Measurements from ENCODE around the gene TMEM161A. TPM values are rescaled to one million over a fixed set of nuclear protein-coding genes. Genes with fewer than 3 reads are reported as not detected.

The TMEM161A gene
- polyA plus RNA-seq, 3 donors = 14.3 to 22.5 (median 15.3) TPM

DNA sequence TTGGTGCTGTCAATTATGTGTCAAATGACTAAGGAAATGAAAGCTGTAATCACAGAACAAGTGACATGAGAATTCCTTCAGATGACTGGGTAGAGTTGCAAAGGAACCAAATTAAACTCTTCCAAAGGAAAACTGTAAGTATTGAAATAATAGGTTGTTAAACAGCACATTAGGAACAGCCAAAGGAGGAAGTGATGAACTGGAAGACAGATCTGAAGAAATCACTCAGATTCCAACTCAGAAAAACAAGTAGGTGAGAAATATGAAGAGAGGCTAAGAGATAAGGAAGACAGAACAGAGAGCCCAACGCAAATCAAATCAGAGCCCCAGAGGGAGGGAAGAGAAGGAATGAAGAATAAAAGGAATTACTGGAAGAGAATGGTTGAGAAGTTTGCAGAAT, 15.4 kb downstream of the TMEM161A start:
- H3K36me3 ChIP-seq (replicated peaks in 1 of 2; ENCODE audit: control insufficient read depth in 1 of 2, insufficient read depth in 2 of 2, low read length in 2 of 2) = peaks cover 0 to 5% of the 10 kb centered on the region in 2 donors
- H3K4me2 ChIP-seq (replicated peaks; ENCODE audit: extremely low read depth, low read length, poor library complexity, severe bottlenecking) = no peak overlapping the region
- no peak overlapping the region for H3K4me3 ChIP-seq (replicated peaks in 1 of 3; ENCODE audit: low read depth in 2 of 3, low read length in 3 of 3)
- no peak for DNase-seq
- H3K36me3 Mint-ChIP-seq = peaks cover 18 to 27% of the 10 kb centered on the region in 2 donors
- intact Hi-C loops (cut with micrococcal nuclease) = no loop called here
- no CpG with 5 or more reads among the region's 1 CpG for WGBS (ENCODE audit: insufficient coverage)
- H3K4me1 Mint-ChIP-seq = peaks cover 1% of the 10 kb centered on the region
- no peaks in the 10 kb centered on the region for H3K4me1 ChIP-seq (ENCODE audit: control insufficient read depth in 1 of 2, insufficient read depth in 2 of 2, low read length in 2 of 2)
- no peak for TF ChIP-seq CTCF (IDR thresholded peaks at IDR 0.05)
- no peak overlapping the region for H3K4me3 Mint-ChIP-seq
- peaks cover 0 to 3% of the 10 kb centered on the region in 2 donors for H3K9me3 ChIP-seq (replicated peaks in 1 of 2; ENCODE audit: control insufficient read depth in 1 of 2, insufficient read depth in 1 of 2, low read length in 2 of 2)
- peaks cover 2 to 11% (median 8%) of the 10 kb centered on the region in 7 donors for H3K9me3 Mint-ChIP-seq
- no peak overlapping the region for H2AFZ ChIP-seq (ENCODE audit: insufficient read depth, low read depth, low read length, poor library complexity, severe bottlenecking)
- no peak overlapping the region for H3K27ac ChIP-seq (ENCODE audit: low read depth in 1 of 2, low read length in 2 of 2)
- no peak overlapping the region for H3K9ac ChIP-seq (ENCODE audit: insufficient read depth, low read length, poor library complexity, severe bottlenecking)
- no peak overlapping the region for H3K27ac Mint-ChIP-seq
- no peaks in the 10 kb centered on the region for H3K27me3 Mint-ChIP-seq (ENCODE audit: low read depth in 3 of 3)
- H4K20me1 ChIP-seq (ENCODE audit: insufficient read depth, low read length) = no peaks in the 10 kb centered on the region
- H3K27me3 ChIP-seq (ENCODE audit: control insufficient read depth in 2 of 2, insufficient read depth in 2 of 2, low read length in 2 of 2) = no peaks in the 10 kb centered on the region
- H3K79me2 ChIP-seq (ENCODE audit: insufficient read depth, low read length) = no peaks in the 10 kb centered on the region

DNA sequence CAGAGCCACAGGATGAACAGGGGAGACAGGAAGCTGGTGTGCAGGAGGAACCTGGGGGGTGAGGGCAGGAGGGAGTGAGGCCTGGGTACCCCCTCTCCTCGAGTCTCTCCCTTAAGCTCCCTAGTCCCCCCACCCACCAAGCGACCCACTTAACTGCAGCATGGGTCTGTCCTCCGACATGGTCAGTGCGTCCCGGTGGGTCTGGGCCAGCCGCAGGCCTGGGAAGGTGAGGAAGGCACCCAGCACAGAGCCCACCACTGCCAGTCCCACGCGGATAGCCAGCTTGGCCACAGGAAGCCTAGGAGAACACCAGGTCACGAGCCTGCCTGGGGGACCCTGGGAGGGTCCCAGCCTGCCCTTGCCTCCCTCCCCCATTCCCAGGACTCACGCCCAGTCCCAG, 16.9 kb downstream of the TMEM161A start:
- peaks cover 0 to 5% of the 10 kb centered on the region in 2 donors for H3K36me3 ChIP-seq (replicated peaks in 1 of 2; ENCODE audit: control insufficient read depth in 1 of 2, insufficient read depth in 2 of 2, low read length in 2 of 2)
- intact Hi-C loops (cut with micrococcal nuclease) = no loop called here
- no peak overlapping the region for H3K27ac Mint-ChIP-seq
- no peak overlapping the region for H2AFZ ChIP-seq (ENCODE audit: insufficient read depth, low read depth, low read length, poor library complexity, severe bottlenecking)
- H3K27me3 Mint-ChIP-seq (ENCODE audit: low read depth in 3 of 3) = no peaks in the 10 kb centered on the region
- no peaks in the 10 kb centered on the region for H3K79me2 ChIP-seq (ENCODE audit: insufficient read depth, low read length)
- H3K9me3 ChIP-seq (replicated peaks in 1 of 2; ENCODE audit: control insufficient read depth in 1 of 2, insufficient read depth in 1 of 2, low read length in 2 of 2) = peaks cover 0 to 3% of the 10 kb centered on the region in 2 donors
- no peaks in the 10 kb centered on the region for H3K4me1 ChIP-seq (ENCODE audit: control insufficient read depth in 1 of 2, insufficient read depth in 2 of 2, low read length in 2 of 2)
- H3K36me3 Mint-ChIP-seq = peaks cover 18 to 27% of the 10 kb centered on the region in 2 donors
- no peak overlapping the region for H3K9ac ChIP-seq (ENCODE audit: insufficient read depth, low read length, poor library complexity, severe bottlenecking)
- DNase-seq = no peak
- no peak for TF ChIP-seq CTCF (IDR thresholded peaks at IDR 0.05)
- H3K27ac ChIP-seq (ENCODE audit: low read depth in 1 of 2, low read length in 2 of 2) = no peak overlapping the region
- 98% methylated on average over 6 of the region's 10 CpGs for WGBS (ENCODE audit: insufficient coverage)
- no peak overlapping the region for H3K4me3 Mint-ChIP-seq
- no peak overlapping the region for H3K4me3 ChIP-seq (replicated peaks in 1 of 3; ENCODE audit: low read depth in 2 of 3, low read length in 3 of 3)
- no peaks in the 10 kb centered on the region for H4K20me1 ChIP-seq (ENCODE audit: insufficient read depth, low read length)
- H3K4me1 Mint-ChIP-seq = no peaks in the 10 kb centered on the region
- H3K9me3 Mint-ChIP-seq = peaks cover 2 to 11% (median 8%) of the 10 kb centered on the region in 7 donors
- no peaks in the 10 kb centered on the region for H3K27me3 ChIP-seq (ENCODE audit: control insufficient read depth in 2 of 2, insufficient read depth in 2 of 2, low read length in 2 of 2)
- no peak overlapping the region for H3K4me2 ChIP-seq (replicated peaks; ENCODE audit: extremely low read depth, low read length, poor library complexity, severe bottlenecking)

Measured in CD14-positive monocyte (primary cell).